HG02973 (cell line): ENCODE measurements around the gene SMARCB1.

Experiments
- ATAC-seq: cut with Tn5 transposase; IDR thresholded peaks from one replicate; pipeline ENCODE4 v1.9.1; 2021; ENCODE audit warnings: moderate library complexity; ENCODE audit not compliant: unreplicated experiment

The SMARCB1 gene

DNA sequence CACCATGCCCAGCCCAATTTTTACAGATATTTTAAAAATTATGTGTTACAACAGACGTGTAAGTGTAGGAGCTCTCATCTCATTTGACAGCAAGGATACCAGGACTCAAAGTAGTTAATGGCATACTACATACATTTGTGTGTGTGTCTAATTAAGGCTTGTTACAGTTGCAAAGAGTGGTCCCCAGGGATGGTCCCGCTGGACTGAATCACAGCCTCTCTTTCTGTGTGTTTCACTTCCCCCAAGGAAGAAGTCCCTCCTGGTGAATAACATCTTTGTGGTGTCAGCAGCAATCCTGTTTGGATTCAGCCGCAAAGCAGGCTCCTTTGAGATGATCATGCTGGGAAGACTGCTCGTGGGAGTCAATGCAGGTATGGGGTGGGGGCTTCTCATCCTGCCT is 88.1 kb downstream of the SMARCB1 start:
- no peak for ATAC-seq

DNA sequence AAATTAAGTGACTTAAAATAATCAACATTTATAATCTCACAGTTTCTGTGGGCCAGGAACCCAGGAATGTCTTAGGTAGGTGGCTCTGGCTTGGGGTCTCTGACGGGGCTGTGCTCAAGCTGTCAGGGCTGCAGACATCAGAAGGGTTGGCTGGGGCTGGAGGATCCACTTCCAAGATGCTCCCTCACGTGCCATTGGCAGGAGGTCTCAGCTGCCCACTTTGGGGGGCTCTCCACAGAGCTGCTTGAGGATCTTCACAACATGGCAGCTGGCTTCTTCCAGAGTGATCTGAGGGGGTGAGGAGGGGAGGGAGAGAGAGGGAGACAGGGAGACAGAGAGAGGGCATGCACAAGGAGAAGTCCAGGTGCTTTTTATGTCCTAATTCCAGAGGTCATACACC is 89.0 kb downstream of the SMARCB1 start:
- ATAC-seq: no peak

GRCh38 chr22:23877566-23877965 is 90.8 kb downstream of the SMARCB1 start:
- no peak for ATAC-seq

- no peak for ATAC-seq
These were observed 91.5 kb downstream of the SMARCB1 start for GRCh38 chr22:23878219-23878618.

GRCh38 chr22:23882370-23882769 is 95.6 kb downstream of the SMARCB1 start:
- ATAC-seq: no peak

DNA sequence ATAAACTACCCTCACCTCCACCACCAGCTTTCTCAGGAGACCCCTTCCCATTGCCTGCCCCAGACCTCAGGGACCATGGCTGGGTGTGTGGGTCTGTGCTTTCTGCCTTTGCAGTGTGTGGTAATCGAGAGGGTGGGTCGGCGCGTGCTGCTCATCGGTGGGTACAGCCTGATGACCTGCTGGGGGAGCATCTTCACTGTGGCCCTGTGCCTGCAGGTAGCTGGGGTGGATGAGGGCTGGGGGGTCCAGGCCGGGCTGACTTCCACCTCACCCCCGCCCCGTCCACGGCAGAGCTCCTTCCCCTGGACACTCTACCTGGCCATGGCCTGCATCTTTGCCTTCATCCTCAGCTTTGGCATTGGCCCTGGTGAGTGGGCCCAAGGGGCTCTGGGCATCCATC is 96.9 kb downstream of the SMARCB1 start:
- ATAC-seq: no peak

DNA sequence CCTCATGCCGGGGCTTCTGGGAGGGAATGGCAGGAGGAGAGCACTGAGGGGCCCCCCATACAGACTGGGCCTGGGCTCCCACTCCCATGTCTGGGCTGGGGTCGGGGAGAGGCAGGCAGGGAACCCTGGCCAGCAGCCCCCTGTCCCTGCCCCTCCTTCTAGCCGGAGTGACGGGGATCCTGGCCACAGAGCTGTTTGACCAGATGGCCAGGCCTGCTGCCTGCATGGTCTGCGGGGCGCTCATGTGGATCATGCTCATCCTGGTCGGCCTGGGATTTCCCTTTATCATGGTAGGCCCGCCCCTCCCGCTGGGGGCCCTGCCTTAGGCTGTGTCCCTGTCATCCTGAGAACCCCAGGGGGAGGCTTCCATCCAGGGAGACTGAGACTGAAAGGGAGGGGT is 97.4 kb downstream of the SMARCB1 start:
- no peak for ATAC-seq
